CD14-positive monocyte (primary cell): ENCODE results near the gene ANO6. TPM values are rescaled to one million over a fixed set of nuclear protein-coding genes. Genes with fewer than 3 reads are reported as not detected.
A peak's percentile ranks its signal among the peaks of the same experiment; 100 is the strongest.

Experiments
- DNase-seq, 3 donors: peaks; one replicate each; pipeline ENCODE4 v3.0.0-alpha.2; 2011 to 2022
- H2AFZ ChIP-seq: 2 replicates; pipeline ENCODE4 v1.6.0; 2012; ENCODE audit warnings: mild to moderate bottlenecking, low read depth, low read length, inconsistent platforms; ENCODE audit not compliant: insufficient read depth, poor library complexity, severe bottlenecking
- H3K27ac ChIP-seq, 2 donors: 1 replicate in 1 of 2; 2 replicates in 1 of 2; pipeline ENCODE4 v1.5.1; 2012 to 2013; ENCODE audit warnings: low read length in 2 of 2, control low read depth in 1 of 2, inconsistent platforms in 1 of 2, low read depth in 1 of 2, mild to moderate bottlenecking in 1 of 2
- H3K27me3 ChIP-seq, 2 donors: one replicate each; pipeline versions ENCODE4 v1.6.0 to v1.6.1; 2011 to 2013; ENCODE audit warnings: low read length in 2 of 2; ENCODE audit not compliant: control insufficient read depth in 2 of 2, insufficient read depth in 2 of 2
- H3K36me3 ChIP-seq, 2 donors: replicated peaks in 1 of 2; 1 replicate in 1 of 2; 2 replicates in 1 of 2; pipeline versions ENCODE4 v1.5.1 to v1.6.1; 2012 to 2013; ENCODE audit warnings: low read length in 2 of 2, control low read depth in 1 of 2, inconsistent platforms in 1 of 2, mild to moderate bottlenecking in 1 of 2; ENCODE audit not compliant: insufficient read depth in 2 of 2, control insufficient read depth in 1 of 2
- H3K4me1 ChIP-seq, 2 donors: 1 replicate in 1 of 2; 2 replicates in 1 of 2; pipeline versions ENCODE4 v1.5.1 to v1.6.1; 2012 to 2013; ENCODE audit warnings: low read length in 2 of 2, control low read depth in 1 of 2, inconsistent platforms in 1 of 2, mild to moderate bottlenecking in 1 of 2, moderate library complexity in 1 of 2; ENCODE audit not compliant: insufficient read depth in 2 of 2, control insufficient read depth in 1 of 2
- H3K4me2 ChIP-seq: replicated peaks from 2 replicates; pipeline ENCODE3; 2012; ENCODE audit warnings: low read length, moderate library complexity, mild to moderate bottlenecking; ENCODE audit not compliant: poor library complexity, severe bottlenecking; ENCODE audit errors: extremely low read depth
- H3K4me3 ChIP-seq, 3 experiments: fragments of 200-600 bp in 1 of 3; sonication (generic) in 1 of 3; replicated peaks in 1 of 3; 1 replicate in 2 of 3; 2 replicates in 1 of 3; pipeline ENCODE4 v1.5.1; 2011 to 2013; ENCODE audit warnings: low read length in 3 of 3, mild to moderate bottlenecking in 3 of 3, control low read depth in 2 of 3, low read depth in 2 of 3, inconsistent platforms in 1 of 3, moderate library complexity in 1 of 3
- H3K79me2 ChIP-seq: 2 replicates; pipeline ENCODE4 v1.6.0; 2012; ENCODE audit warnings: mild to moderate bottlenecking, control low read depth, inconsistent platforms, low read length, moderate library complexity; ENCODE audit not compliant: insufficient read depth
- H3K9ac ChIP-seq: 2 replicates; pipeline ENCODE4 v1.6.0; 2017; ENCODE audit warnings: low read length, mild to moderate bottlenecking; ENCODE audit not compliant: insufficient read depth, poor library complexity, severe bottlenecking
- H3K9me3 ChIP-seq, 2 donors: replicated peaks in 1 of 2; 1 replicate in 1 of 2; 2 replicates in 1 of 2; pipeline versions ENCODE4 v1.5.1 to v1.6.1; 2012 to 2013; ENCODE audit warnings: low read length in 2 of 2, control low read depth in 1 of 2; ENCODE audit not compliant: control insufficient read depth in 1 of 2, insufficient read depth in 1 of 2
- H4K20me1 ChIP-seq: 2 replicates; pipeline ENCODE4 v1.6.0; 2012; ENCODE audit warnings: mild to moderate bottlenecking, low read length, control low read depth, moderate library complexity; ENCODE audit not compliant: insufficient read depth
- H3K27ac Mint-ChIP-seq, 7 donors: one replicate each; pipeline ENCODE4 v1.8.0; 2020; ENCODE audit warnings: mild to moderate bottlenecking in 7 of 7, mixed read lengths in 7 of 7, moderate library complexity in 6 of 7, inconsistent platforms in 2 of 7
- H3K27me3 Mint-ChIP-seq, 3 donors: one replicate each; pipeline ENCODE4 v1.8.0; 2021 to 2022; ENCODE audit warnings: low read depth in 3 of 3, mild to moderate bottlenecking in 3 of 3, mixed read lengths in 3 of 3, moderate library complexity in 3 of 3, inconsistent platforms in 1 of 3
- H3K36me3 Mint-ChIP-seq, 2 donors: one replicate each; pipeline ENCODE4 v1.8.0; 2020; ENCODE audit warnings: mixed read lengths in 2 of 2, inconsistent platforms in 1 of 2, mild to moderate bottlenecking in 1 of 2
- H3K4me1 Mint-ChIP-seq: one replicate; pipeline ENCODE4 v1.8.0; 2020; ENCODE audit warnings: mild to moderate bottlenecking, mixed read lengths
- H3K4me3 Mint-ChIP-seq, 2 donors: one replicate each; pipeline ENCODE4 v1.8.0; 2020; ENCODE audit warnings: mild to moderate bottlenecking in 2 of 2, mixed read lengths in 2 of 2, moderate library complexity in 1 of 2
- H3K9me3 Mint-ChIP-seq, 7 donors: one replicate each; pipeline ENCODE4 v1.8.0; 2020 to 2022; ENCODE audit warnings: mixed read lengths in 7 of 7, mild to moderate bottlenecking in 6 of 7, moderate library complexity in 6 of 7, inconsistent platforms in 2 of 7
- CTCF ChIP-seq: fragments of 200-600 bp; IDR thresholded peaks from one replicate; pipeline ENCODE4 v1.8.0; 2022; ENCODE audit warnings: antibody characterized with exemption, mild to moderate bottlenecking
- WGBS: methylation state at CpG from one replicate; pipeline ENCODE4 v1.1.5; 2013; ENCODE audit warnings: missing lambda C conversion rate; ENCODE audit not compliant: insufficient coverage; 5-methylcytosine and 5-hydroxymethylcytosine counted together
- intact Hi-C, 2 donors: fragments of 100-400 bp; cut with micrococcal nuclease; formaldehyde crosslinking; loops; one replicate each; pipeline versions ENCODE4 v1.15.0 to v1.15.1; 2023
- polyA plus RNA-seq, 3 donors: library from polyadenylated mRNA; depleted of rRNA in 1 of 3; unstranded in 2 of 3; stranded (reverse) in 1 of 3; fragments of 300-500 nt in 2 of 3; fragments of >200 nt in 1 of 3; fragmentation: Illumina TruSeq in 2 of 3; gene quantifications; 1 replicate in 2 of 3; 2 replicates in 1 of 3; pipeline ENCODE4 v1.2.3, GENCODE V29; 2012 to 2021

The ANO6 gene
- polyA plus RNA-seq, 3 donors, result 20.2 to 48.7 (median 34.1) TPM

DNA sequence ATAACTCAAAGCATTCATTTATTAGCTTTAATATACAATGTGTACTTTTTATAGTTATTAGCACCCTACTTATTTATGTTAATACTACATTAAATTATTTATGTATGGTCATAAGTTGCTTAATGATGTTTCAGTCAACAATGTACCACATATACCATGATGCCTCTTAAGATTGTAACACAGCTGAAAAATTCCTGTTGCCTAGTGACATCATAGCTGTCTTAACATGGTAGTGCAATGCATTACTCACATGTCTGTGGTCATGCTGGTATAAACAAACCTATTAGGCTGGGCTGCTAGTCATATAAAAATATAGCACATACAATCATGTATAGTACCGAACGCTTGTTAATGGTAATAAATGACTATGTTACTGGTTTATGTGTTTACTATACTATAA, 120.4 kb downstream of the ANO6 start:
- H3K27ac Mint-ChIP-seq, result no peak overlapping the region
- Histone ChIP-seq H3K4me1 (no peaks in the 10 kb centered on the region), H3K79me2 (no peaks in the 10 kb centered on the region), H3K4me3 (no peak overlapping the region), H2AFZ (no peak overlapping the region), H3K36me3 (peaks cover 25 to 42% of the 10 kb centered on the region in 2 donors), H4K20me1 (peaks cover 3% of the 10 kb centered on the region), H3K27me3 (no peaks in the 10 kb centered on the region), H3K9ac (no peak overlapping the region), H3K27ac (no peak overlapping the region), H3K9me3 (no peaks in the 10 kb centered on the region), H3K4me2 (no peak overlapping the region)
- H3K4me1 Mint-ChIP-seq, result no peaks in the 10 kb centered on the region
- TF ChIP-seq CTCF, result no peak
- no peaks in the 10 kb centered on the region for H3K27me3 Mint-ChIP-seq
- no peaks in the 10 kb centered on the region for H3K9me3 Mint-ChIP-seq
- WGBS, result no CpG with 5 or more reads among the region's 2 CpGs
- H3K4me3 Mint-ChIP-seq, result no peak overlapping the region
- peak; percentile 6 to 57 (median 23) for DNase-seq
- intact Hi-C loops, result no loop called here
- H3K36me3 Mint-ChIP-seq, result peaks cover 27 to 32% of the 10 kb centered on the region in 2 donors

DNA sequence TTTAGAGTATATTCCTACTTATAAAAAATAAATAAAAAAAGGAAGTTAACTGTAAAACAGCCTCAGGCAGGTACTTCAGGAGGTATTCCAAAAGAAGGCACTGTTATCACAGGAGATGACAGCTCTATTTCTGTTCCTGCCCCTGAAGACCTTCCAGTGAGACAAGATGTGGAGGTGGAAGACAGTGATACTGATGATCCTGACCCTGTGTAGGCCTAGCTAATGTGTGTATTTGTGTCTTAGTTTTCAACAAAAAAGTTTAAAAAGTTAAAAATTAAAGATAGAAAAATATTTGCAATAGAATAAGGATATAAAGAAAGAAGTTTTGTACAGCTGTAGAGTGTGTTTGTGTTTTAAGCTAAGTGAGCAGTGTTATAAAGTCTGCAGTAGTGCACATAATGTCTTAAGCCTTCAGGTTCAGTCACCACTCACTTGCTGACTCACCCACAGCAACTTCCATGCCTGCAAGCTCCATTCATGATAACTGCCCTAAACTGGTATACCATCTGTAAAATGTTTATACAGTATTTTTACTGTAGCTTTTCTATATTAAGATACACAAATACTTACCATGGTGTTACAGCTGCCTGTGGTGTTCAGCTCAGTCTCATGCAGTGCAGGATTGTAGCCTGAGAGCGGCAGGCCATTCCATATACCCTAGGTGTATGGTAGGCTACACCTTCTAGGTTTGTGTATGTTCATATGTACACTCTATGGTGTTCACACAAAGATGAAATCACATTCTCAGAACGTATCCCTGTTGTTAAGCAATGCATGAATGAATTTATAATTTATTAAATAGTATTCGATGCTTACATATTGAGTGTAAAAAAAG, 121.1 kb downstream of the ANO6 start:
- Histone ChIP-seq H3K9ac (no peak overlapping the region), H3K36me3 (peaks cover 20 to 36% of the 10 kb centered on the region in 2 donors), H3K9me3 (no peaks in the 10 kb centered on the region), H3K4me3 (no peak overlapping the region), H3K27ac (no peak overlapping the region), H2AFZ (no peak overlapping the region), H3K4me1 (no peaks in the 10 kb centered on the region), H3K27me3 (no peaks in the 10 kb centered on the region), H3K79me2 (no peaks in the 10 kb centered on the region), H4K20me1 (peaks cover 3% of the 10 kb centered on the region), H3K4me2 (no peak overlapping the region)
- peak overlapping the region in 1 of 7 donors; percentile 57 for H3K27ac Mint-ChIP-seq
- intact Hi-C loops, result no loop called here
- TF ChIP-seq CTCF, result no peak
- H3K4me3 Mint-ChIP-seq, result no peak overlapping the region
- H3K36me3 Mint-ChIP-seq, result peaks cover 21 to 28% of the 10 kb centered on the region in 2 donors
- DNase-seq, result peak in 1 of 3 donors; percentile 8
- WGBS, result no CpG with 5 or more reads among the region's 3 CpGs
- H3K9me3 Mint-ChIP-seq, result no peaks in the 10 kb centered on the region
- H3K27me3 Mint-ChIP-seq, result no peaks in the 10 kb centered on the region
- H3K4me1 Mint-ChIP-seq, result no peaks in the 10 kb centered on the region
